ENCODE results near the gene TEC. TPM values are rescaled to one million over a fixed set of nuclear protein-coding genes. Genes with fewer than 3 reads are reported as not detected.

Gene TEC
- polyA plus RNA-seq, 1 of the 3 experiments (the other 2 are of a cell fraction), result 0.85 TPM

- H3K4me3 ChIP-seq (ENCODE audit: low read depth in 2 of 2, low read length in 1 of 2), result no peak overlapping the region
- H3K9me2 ChIP-seq, result no peaks in the 10 kb centered on the region
- H3K79me2 ChIP-seq (ENCODE audit: insufficient read depth), result no peaks in the 10 kb centered on the region
- ChIA-PET POLR2A (no interaction called here), CTCF (no interaction called here)
- peak overlapping the region; percentile 6; the same call in 1 of the 2 replicates for H3K9ac ChIP-seq
- peak overlapping the region; percentile 75 for H2AFZ ChIP-seq (ENCODE audit: low read depth)
- H3K27me3 ChIP-seq (ENCODE audit: insufficient read depth), result no peaks in the 10 kb centered on the region
- H3K4me1 ChIP-seq (ENCODE audit: control insufficient read depth in 1 of 2, insufficient read depth in 2 of 2, low read depth in 1 of 2, low read length in 1 of 2), result peaks cover 3 to 11% of the 10 kb centered on the region in 2 experiments; a peak in 1 of 4 replicates
- H3K9me3 ChIP-seq, result no peaks in the 10 kb centered on the region
- peak overlapping the region; percentile 29 for H3K4me2 ChIP-seq
- 72% methylated on average over 6 of the region's 6 CpGs for WGBS (ENCODE audit: low lambda C conversion rate)
- H3K36me3 ChIP-seq (replicated peaks in 1 of 2; ENCODE audit: control insufficient read depth in 1 of 2, insufficient read depth in 2 of 2, low read length in 1 of 2), result no peaks in the 10 kb centered on the region
- H4K20me1 ChIP-seq (ENCODE audit: insufficient read depth), result no peaks in the 10 kb centered on the region
- DNase-seq, result no peak
- TF ChIP-seq YY1 (IDR thresholded peaks at IDR 0.05; ENCODE audit: low read depth) (peak; percentile 60; the same call in 1 of the 2 replicates), FOXJ3 (CRISPR knock-in tag; IDR thresholded peaks at IDR 0.05) (no peak), JUND (IDR thresholded peaks at IDR 0.05) (peak; percentile 88), FOSL2 (IDR thresholded peaks at IDR 0.05; ENCODE audit: borderline replicate concordance, low read depth) (peak; percentile 76), RFX5 (IDR thresholded peaks at IDR 0.05; ENCODE audit: low read length) (no peak), PBX3 (IDR thresholded peaks at IDR 0.05) (peak; percentile 54), TCF12 (IDR thresholded peaks at IDR 0.05) (peak; percentile 62), TEAD4 (IDR thresholded peaks at IDR 0.05; ENCODE audit: borderline replicate concordance, insufficient read depth) (peak; percentile 38; the same call in 1 of the 2 replicates)
- H3F3A ChIP-seq (replicated peaks; ENCODE audit: insufficient read depth), result peaks cover 8% of the 10 kb centered on the region
- H3K27ac ChIP-seq (ENCODE audit: low read depth in 2 of 2, low read length in 1 of 2), result peak overlapping the region; percentile 51 to 83; a peak in 3 of 4 replicates
These were observed 96.3 kb downstream of the TEC start for GRCh38 chr4:48173056-48173991.

- no peaks in the 10 kb centered on the region for H3K36me3 ChIP-seq (replicated peaks in 1 of 2; ENCODE audit: control insufficient read depth in 1 of 2, insufficient read depth in 2 of 2, low read length in 1 of 2)
- H4K20me1 ChIP-seq (ENCODE audit: insufficient read depth), result no peaks in the 10 kb centered on the region
- DNase-seq, result no peak
- H3K27me3 ChIP-seq (ENCODE audit: insufficient read depth), result no peaks in the 10 kb centered on the region
- WGBS (ENCODE audit: low lambda C conversion rate), result 79% methylated on average over 4 of the region's 4 CpGs
- H3F3A ChIP-seq (replicated peaks; ENCODE audit: insufficient read depth), result peaks cover 8% of the 10 kb centered on the region
- H3K27ac ChIP-seq (ENCODE audit: low read depth in 2 of 2, low read length in 1 of 2), result peak overlapping the region; percentile 51 to 83; a peak in 3 of 4 replicates
- H3K4me3 ChIP-seq (ENCODE audit: low read depth in 2 of 2, low read length in 1 of 2), result no peak overlapping the region
- TF ChIP-seq SIN3A (IDR thresholded peaks at IDR 0.05; ENCODE audit: borderline replicate concordance, low read depth, low read length), result no peak
- no peak for TF ChIP-seq TAF1 (IDR thresholded peaks at IDR 0.05; ENCODE audit: borderline replicate concordance, low read depth, low read length)
- no peak for TF ChIP-seq MXI1 (IDR thresholded peaks at IDR 0.05; ENCODE audit: low read depth, low read length)
- TF ChIP-seq POLR2AphosphoS5 (IDR thresholded peaks at IDR 0.05; ENCODE audit: low read depth, low read length), result no peak
- TF ChIP-seq GABPA (IDR thresholded peaks at IDR 0.05; ENCODE audit: low read depth), result no peak
- TF ChIP-seq FOXM1 (IDR thresholded peaks at IDR 0.05; ENCODE audit: low read depth), result no peak
- no peak for TF ChIP-seq RCOR1 (IDR thresholded peaks at IDR 0.05; ENCODE audit: low read length)
- TF ChIP-seq MAX (IDR thresholded peaks at IDR 0.05; ENCODE audit: low read depth), result no peak
- no peak for TF ChIP-seq FOXJ3 (CRISPR knock-in tag; IDR thresholded peaks at IDR 0.05)
- no peak for TF ChIP-seq FOSL2 (IDR thresholded peaks at IDR 0.05; ENCODE audit: borderline replicate concordance, low read depth)
- TF ChIP-seq NRF1 (IDR thresholded peaks at IDR 0.05; ENCODE audit: low read depth, low read length), result no peak
- H3K9me2 ChIP-seq, result no peaks in the 10 kb centered on the region
- H3K9me3 ChIP-seq, result no peaks in the 10 kb centered on the region
- POLR2A ChIA-PET, result no interaction called here
- no peak overlapping the region for H3K9ac ChIP-seq
- no peak overlapping the region for H3K4me2 ChIP-seq
- peaks cover 3 to 11% of the 10 kb centered on the region in 2 experiments; a peak in 1 of 4 replicates for H3K4me1 ChIP-seq (ENCODE audit: control insufficient read depth in 1 of 2, insufficient read depth in 2 of 2, low read depth in 1 of 2, low read length in 1 of 2)
- H2AFZ ChIP-seq (ENCODE audit: low read depth), result 0 out of 2 replicates have a peak overlapping the region, but pooled peaks have one; percentile 75
- H3K79me2 ChIP-seq (ENCODE audit: insufficient read depth), result no peaks in the 10 kb centered on the region
- CTCF ChIA-PET, result no interaction called here
These were observed 97.0 kb downstream of the TEC start for GRCh38 chr4:48172651-48173050.

All from SK-N-SH (cell line).